NCI-H774 (cell line): ENCODE results near the gene EEF2.
"Not testable (repeated sequence)": the region's sequence is repeated elsewhere in the genome, so short reads cannot be mapped to it uniquely, and the experiment has no call there.

Experiments used
- DNase-seq: peaks from one replicate; lab custom pipeline; 2025; lab: John Stamatoyannopoulos, UW

The EEF2 gene

GRCh38 chr19:3944018-3944721 is 41.1 kb downstream of the EEF2 start:
- no peak for DNase-seq

GRCh38 chr19:3942790-3943409 is 42.4 kb downstream of the EEF2 start:
- DNase-seq, result no peak

- DNase-seq, result not testable (repeated sequence)
Observed at GRCh38 chr19:3938300-3938950, 46.8 kb downstream of the EEF2 start.

GRCh38 chr19:3936506-3937442 is 48.5 kb downstream of the EEF2 start:
- DNase-seq, result no peak

GRCh38 chr19:3932931-3933810 is 52.1 kb downstream of the EEF2 start, which contains the start of gene NMRK2:
TSS of gene NMRK2 (plus strand) at chr19:3933069. CDS start at chr19:3933672, 603 bp downstream.
- DNase-seq, result no peak

GRCh38 chr19:3931041-3931440 is 54.2 kb downstream of the EEF2 start:
- DNase-seq, result no peak
